ENCODE measurements around the gene MRM2.

DNA sequence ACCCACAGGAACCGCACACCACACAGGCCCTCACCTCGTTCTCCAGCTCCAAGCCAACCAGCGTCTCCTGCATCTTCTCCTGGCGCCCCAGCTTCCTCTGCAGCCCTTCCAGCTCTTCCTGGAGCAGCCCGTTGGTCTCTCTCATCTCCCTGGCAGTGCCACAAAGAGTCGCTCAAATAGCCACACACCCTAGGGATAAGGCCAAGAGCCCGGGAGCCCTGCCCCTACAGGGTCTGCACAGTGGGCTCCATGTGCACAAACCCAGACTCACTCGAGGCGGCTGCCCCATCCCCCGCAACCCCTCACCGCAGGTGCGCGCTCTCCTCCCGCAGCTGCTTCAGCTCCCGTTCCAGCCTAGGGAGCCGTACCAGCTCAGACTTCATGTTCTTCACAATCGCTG lies 26.2 kb downstream of the MRM2 start:
- TF ChIP-seq POLR2A (IDR thresholded peaks at IDR 0.05), result no peak
- TF ChIP-seq, protein P1, sequence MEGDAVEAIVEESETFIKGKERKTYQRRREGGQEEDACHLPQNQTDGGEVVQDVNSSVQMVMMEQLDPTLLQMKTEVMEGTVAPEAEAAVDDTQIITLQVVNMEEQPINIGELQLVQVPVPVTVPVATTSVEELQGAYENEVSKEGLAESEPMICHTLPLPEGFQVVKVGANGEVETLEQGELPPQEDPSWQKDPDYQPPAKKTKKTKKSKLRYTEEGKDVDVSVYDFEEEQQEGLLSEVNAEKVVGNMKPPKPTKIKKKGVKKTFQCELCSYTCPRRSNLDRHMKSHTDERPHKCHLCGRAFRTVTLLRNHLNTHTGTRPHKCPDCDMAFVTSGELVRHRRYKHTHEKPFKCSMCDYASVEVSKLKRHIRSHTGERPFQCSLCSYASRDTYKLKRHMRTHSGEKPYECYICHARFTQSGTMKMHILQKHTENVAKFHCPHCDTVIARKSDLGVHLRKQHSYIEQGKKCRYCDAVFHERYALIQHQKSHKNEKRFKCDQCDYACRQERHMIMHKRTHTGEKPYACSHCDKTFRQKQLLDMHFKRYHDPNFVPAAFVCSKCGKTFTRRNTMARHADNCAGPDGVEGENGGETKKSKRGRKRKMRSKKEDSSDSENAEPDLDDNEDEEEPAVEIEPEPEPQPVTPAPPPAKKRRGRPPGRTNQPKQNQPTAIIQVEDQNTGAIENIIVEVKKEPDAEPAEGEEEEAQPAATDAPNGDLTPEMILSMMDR (IDR thresholded peaks at IDR 0.05), result no peak

All from adrenal gland (tissue), 5 donors.